Right renal pelvis (tissue), 4 donors: ENCODE data around the gene COBL. TPM values are rescaled to one million over a fixed set of nuclear protein-coding genes. Genes with fewer than 3 reads are reported as not detected.
A peak's percentile ranks its signal among the peaks of the same experiment; 100 is the strongest.
"Not testable (repeated sequence)": the region's sequence is repeated elsewhere in the genome, so short reads cannot be mapped to it uniquely, and the experiment has no call there.

ENCODE experiments used
- DNase-seq, 4 donors: peaks; one replicate each; pipeline ENCODE4 v3.0.0-alpha.2; 2013; ENCODE audit warnings: low read depth in 4 of 4, low spot score in 3 of 4, missing footprints in 1 of 4
- polyA plus RNA-seq, 4 donors: library from polyadenylated mRNA; unstranded; fragments of 120-200 nt; gene quantifications; one replicate each; pipeline ENCODE4 v1.2.1, GENCODE V29; 2013; ENCODE audit not compliant: insufficient read length in 4 of 4

COBL gene
- polyA plus RNA-seq, 4 donors = 16.3 to 20.7 (median 17.1) TPM

GRCh38 chr7:51222916-51223315 is 93.7 kb downstream of the COBL start:
- no peak for DNase-seq

- no peak for DNase-seq
These were observed 96.4 kb downstream of the COBL start for GRCh38 chr7:51220226-51220625.

GRCh38 chr7:51219261-51219988 is 97.2 kb downstream of the COBL start:
- no peak for DNase-seq

- DNase-seq = no peak
These were observed 98.8 kb downstream of the COBL start for GRCh38 chr7:51217804-51218203.

GRCh38 chr7:51214098-51214497 is 102.5 kb downstream of the COBL start:
- DNase-seq = no peak

GRCh38 chr7:51213618-51214017 is 103.0 kb downstream of the COBL start:
- no peak for DNase-seq

GRCh38 chr7:51210766-51211165 is 105.8 kb downstream of the COBL start:
- no peak for DNase-seq

- DNase-seq = no peak
These were observed 107.2 kb downstream of the COBL start for GRCh38 chr7:51209426-51209825.

GRCh38 chr7:51208125-51208524 is 108.5 kb downstream of the COBL start:
- DNase-seq = not testable (repeated sequence)

- DNase-seq = no peak
These were observed 118.0 kb downstream of the COBL start for GRCh38 chr7:51198654-51199053.

- no peak for DNase-seq
These were observed 125.6 kb downstream of the COBL start for GRCh38 chr7:51190969-51191368.

- DNase-seq = no peak
These were observed 126.8 kb downstream of the COBL start for GRCh38 chr7:51189777-51190176.

GRCh38 chr7:51188987-51189386 is 127.6 kb downstream of the COBL start:
- no peak for DNase-seq

GRCh38 chr7:51187941-51188340 is 128.7 kb downstream of the COBL start:
- DNase-seq = peak in 2 of 4 donors; percentile 4 to 7

- DNase-seq = no peak
These were observed 130.1 kb downstream of the COBL start for GRCh38 chr7:51186531-51186930.

GRCh38 chr7:51182636-51183166 is 133.9 kb downstream of the COBL start:
- DNase-seq = no peak

- no peak for DNase-seq
These were observed 136.5 kb downstream of the COBL start for GRCh38 chr7:51180092-51180491.

GRCh38 chr7:51175992-51176388 is 140.6 kb downstream of the COBL start:
- DNase-seq = no peak

- no peak for DNase-seq
These were observed 141.2 kb downstream of the COBL start for GRCh38 chr7:51175316-51175991.

- DNase-seq = no peak
These were observed 151.3 kb downstream of the COBL start for GRCh38 chr7:51165337-51165736.

GRCh38 chr7:51162724-51163329 is 153.8 kb downstream of the COBL start:
- peak; percentile 74 to 78 (median 76) for DNase-seq

- DNase-seq = no peak
These were observed 154.7 kb downstream of the COBL start for GRCh38 chr7:51161937-51162336.
